Stomach (tissue), 9 donors: Measurements from ENCODE around the gene CD72. TPM values are rescaled to one million over a fixed set of nuclear protein-coding genes. Genes with fewer than 3 reads are reported as not detected.

Experiments used
- DNase-seq, 2 donors: peaks; one replicate each; pipeline versions ENCODE4 v3.0.0 to v3.0.0-alpha.2; 2013 to 2019
- H3K27ac ChIP-seq, 5 donors: fragments of 200-600 bp in 4 of 5; sonication (generic) in 4 of 5; one replicate each; pipeline ENCODE4 v1.5.1; 2013 to 2019; ENCODE audit warnings: mild to moderate bottlenecking in 1 of 5, moderate library complexity in 1 of 5
- H3K27me3 ChIP-seq, 3 donors: fragments of 200-600 bp; sonication (generic); one replicate each; pipeline ENCODE4 v1.5.1; 2017 to 2019; ENCODE audit warnings: mixed run types in 1 of 3
- H3K36me3 ChIP-seq, 4 donors: fragments of 200-600 bp; sonication (generic); 1 replicate in 3 of 4; 2 replicates in 1 of 4; pipeline ENCODE4 v1.5.1; 2016 to 2019
- H3K4me1 ChIP-seq, 4 donors: fragments of 200-600 bp; sonication (generic); one replicate each; pipeline ENCODE4 v1.5.1; 2016 to 2019
- H3K4me3 ChIP-seq, 4 donors: fragments of 200-600 bp; sonication (generic) in 3 of 4; one replicate each; pipeline ENCODE4 v1.5.1; 2016 to 2019; ENCODE audit warnings: mild to moderate bottlenecking in 1 of 4
- H3K9me3 ChIP-seq, 4 donors: fragments of 200-600 bp; sonication (generic); one replicate each; pipeline ENCODE4 v1.5.1; 2016 to 2019
- CTCF ChIP-seq, 7 experiments: fragments of 450-650 bp in 4 of 7; fragments of 200-600 bp in 3 of 7; sonication (generic) in 3 of 7; IDR thresholded peaks; one replicate each; pipeline ENCODE4 v1.5.1; 2016 to 2019; ENCODE audit warnings: antibody characterized with exemption in 7 of 7, control low read depth in 2 of 7, mild to moderate bottlenecking in 1 of 7
- EP300 ChIP-seq: sonication (generic); formaldehyde crosslinking; IDR thresholded peaks from one replicate; pipeline ENCODE4 v1.6.1; 2017; ENCODE audit warnings: antibody characterized with exemption
- POLR2A ChIP-seq, 4 donors: fragments of 450-650 bp; IDR thresholded peaks; one replicate each; pipeline ENCODE4 v1.6.1; 2016; ENCODE audit warnings: antibody characterized with exemption in 4 of 4, control low read depth in 2 of 4, mild to moderate bottlenecking in 1 of 4, moderate library complexity in 1 of 4
- POLR2AphosphoS5 ChIP-seq, 3 donors: sonication (generic); formaldehyde crosslinking; IDR thresholded peaks; one replicate each; pipeline ENCODE4 v1.6.1; 2016; ENCODE audit warnings: antibody characterized with exemption in 3 of 3
- WGBS, 5 donors: extraction: QIAGEN DNeasy Blood & Tissue Kit in 3 of 5; methylation state at CpG; one replicate each; pipeline versions ENCODE4 v1.1.5 to v1.1.7; 2013 to 2018; 5-methylcytosine and 5-hydroxymethylcytosine counted together
- intact Hi-C: fragments of 100-400 bp; cut with DNase I; formaldehyde crosslinking; loops from one replicate; pipeline ENCODE4 v1.15.1; 2023; ENCODE audit warnings: low total_unique reads
- polyA plus RNA-seq, 3 donors: library from polyadenylated mRNA; stranded (reverse); fragments of 200-250 nt; gene quantifications; one replicate each; pipeline ENCODE4 v1.2.3, GENCODE V29; 2013
- total RNA-seq, 5 donors: library from RNA; depleted of rRNA; stranded (reverse); fragments of >200 nt; gene quantifications; one replicate each; pipeline versions ENCODE4 v1.1.0 to v1.2.3, GENCODE V29; 2014 to 2016
- donor health status: healthy with polysubstance abuse.
- donor health status: Bipolar disorder and iron deficiency.
- donor health status: healthy.

Gene CD72
- total and polyA plus RNA-seq, 8 donors: 0.61 to 18.7 (median 2.8) TPM; not detected in 3

GRCh38 chr9:35564658-35565061 is 53.6 kb downstream of the CD72 start:
- intact Hi-C loops: loop anchor here (10.0 kb wide), 1 partner anchor 60 kb away; no protein-coding TSS in a partner anchor
- DNase-seq: no peak
- H3K36me3 ChIP-seq: peaks cover 4 to 27% (median 24%) of the 10 kb centered on the region in 4 donors
- WGBS, 5 donors: 76 to 87% (median 82%) methylated on average over 7 of the region's 7 CpGs
- H3K4me3 ChIP-seq: no peak overlapping the region
- H3K27me3 ChIP-seq: no peaks in the 10 kb centered on the region
- H3K27ac ChIP-seq: peak overlapping the region in 3 of 5 donors; percentile 44 to 76 (median 56)
- TF ChIP-seq POLR2AphosphoS5 (IDR thresholded peaks at IDR 0.05) (peak in 2 of 3 donors; percentile 17 to 53), EP300 (no peak)
- peaks cover 14 to 28% (median 19%) of the 10 kb centered on the region in 4 donors for H3K4me1 ChIP-seq
- H3K9me3 ChIP-seq: no peaks in the 10 kb centered on the region

GRCh38 chr9:35563791-35564197 is 54.4 kb downstream of the CD72 start:
- intact Hi-C loops: loop anchor here (10.0 kb wide), 1 partner anchor 61 kb away; no protein-coding TSS in a partner anchor
- WGBS, 5 donors: 22 to 52% (median 28%) methylated on average over 14 of the region's 14 CpGs
- peak; percentile 60 to 70 for DNase-seq
- TF ChIP-seq POLR2AphosphoS5 (IDR thresholded peaks at IDR 0.05) (peak in 1 of 3 donors; percentile 34), EP300 (no peak), CTCF (IDR thresholded peaks at IDR 0.05) (no peak), POLR2A (IDR thresholded peaks at IDR 0.05) (no peak)
- Histone ChIP-seq H3K4me3 (peak overlapping the region in 3 of 4 donors; percentile 16 to 27 (median 23)), H3K36me3 (peaks cover 4 to 36% (median 33%) of the 10 kb centered on the region in 4 donors), H3K9me3 (no peaks in the 10 kb centered on the region), H3K4me1 (peaks cover 14 to 28% (median 19%) of the 10 kb centered on the region in 4 donors), H3K27ac (peak overlapping the region in 4 of 5 donors; percentile 35 to 76 (median 50)), H3K27me3 (no peaks in the 10 kb centered on the region)

GRCh38 chr9:35562895-35563780 is 55.1 kb downstream of the CD72 start:
- Histone ChIP-seq H3K4me3 (peak overlapping the region in 2 of 4 donors; percentile 23 to 27), H3K36me3 (peaks cover 9 to 43% (median 40%) of the 10 kb centered on the region in 4 donors), H3K27me3 (no peaks in the 10 kb centered on the region), H3K9me3 (no peaks in the 10 kb centered on the region), H3K4me1 (peaks cover 14 to 28% (median 19%) of the 10 kb centered on the region in 4 donors), H3K27ac (peak overlapping the region in 4 of 5 donors; percentile 35 to 76 (median 50))
- 68 to 77% (median 76%) methylated on average over 20 of the region's 20 CpGs for WGBS, 5 donors
- no peak for TF ChIP-seq CTCF (IDR thresholded peaks at IDR 0.05)
- no peak for TF ChIP-seq EP300
- TF ChIP-seq POLR2A (IDR thresholded peaks at IDR 0.05): no peak
- no peak for TF ChIP-seq POLR2AphosphoS5 (IDR thresholded peaks at IDR 0.05)
- intact Hi-C loops: loop anchor here (10.0 kb wide), 1 partner anchor 62 kb away; no protein-coding TSS in a partner anchor
- DNase-seq: no peak

GRCh38 chr9:35561468-35562261 is 56.5 kb downstream of the CD72 start:
- no peak for DNase-seq
- Histone ChIP-seq H3K4me1 (peaks cover 14 to 28% (median 19%) of the 10 kb centered on the region in 4 donors), H3K27me3 (no peaks in the 10 kb centered on the region), H3K36me3 (peaks cover 15 to 57% (median 54%) of the 10 kb centered on the region in 4 donors), H3K9me3 (no peaks in the 10 kb centered on the region), H3K4me3 (no peak overlapping the region), H3K27ac (peak overlapping the region in 1 of 5 donors; percentile 41)
- intact Hi-C loops: loop anchor here (10.0 kb wide), 1 partner anchor 63 kb away; no protein-coding TSS in a partner anchor
- TF ChIP-seq EP300 (no peak), POLR2A (IDR thresholded peaks at IDR 0.05) (no peak), POLR2AphosphoS5 (IDR thresholded peaks at IDR 0.05) (no peak)
- WGBS, 5 donors: 84 to 90% (median 86%) methylated on average over 4 to 6 of the region's 6 CpGs
